IMR-90 (cell line): ENCODE results near the gene C19orf73. TPM values are rescaled to one million over a fixed set of nuclear protein-coding genes. Genes with fewer than 3 reads are reported as not detected.

Source experiments
- ATAC-seq: fragments of 200-7000 bp; cut with Tn5 transposase; 2 replicates; pipeline ENCODE4 v1.9.1; 2020; ENCODE audit warnings: low read depth, mild to moderate bottlenecking, moderate library complexity
- BruUV-seq: library from RNA; stranded (reverse); fragments of 400-500 nt; replicated peaks from 2 replicates; lab custom pipeline; 2021; lab: Mats Ljungman, UMichigan
- CTCF ChIA-PET: fragments of 300-600 bp; formaldehyde crosslinking; extraction: SDS; loops from one replicate; lab custom pipeline; 2021; ENCODE audit warnings: antibody characterized with exemption; lab: Yijun Ruan, JAX
- POLR2A ChIA-PET: fragments of 300-600 bp; sonication (Branson Sonifier 250); formaldehyde crosslinking; loops from one replicate; lab custom pipeline; 2022; ENCODE audit warnings: antibody characterized with exemption; ENCODE audit not compliant: unreplicated experiment; lab: Charles Lee
- DNase-seq: peaks from one replicate; pipeline ENCODE4 v3.0.0; 2013
- H2AFZ ChIP-seq: replicated peaks from 2 replicates; pipeline ENCODE3; 2013; ENCODE audit warnings: low read length, mild to moderate bottlenecking; ENCODE audit not compliant: poor library complexity
- H2AK5ac ChIP-seq: 2 replicates; pipeline ENCODE4 v1.6.1; 2013; ENCODE audit warnings: low read depth, low read length, inconsistent platforms
- H2AK9ac ChIP-seq: replicated peaks from 2 replicates; pipeline ENCODE3; 2013; ENCODE audit warnings: mild to moderate bottlenecking, low read depth, low read length, moderate library complexity; ENCODE audit not compliant: poor library complexity
- H2BK120ac ChIP-seq: 2 replicates; pipeline ENCODE4 v1.6.1; 2013; ENCODE audit warnings: low read depth, low read length, inconsistent platforms
- H2BK15ac ChIP-seq: 3 replicates; pipeline ENCODE4 v1.6.1; 2013; ENCODE audit warnings: low read depth, low read length, inconsistent platforms
- H2BK20ac ChIP-seq: 2 replicates; pipeline ENCODE4 v1.6.1; 2013; ENCODE audit warnings: low read depth, mild to moderate bottlenecking, inconsistent platforms, low read length, moderate library complexity
- H2BK5ac ChIP-seq: 2 replicates; pipeline ENCODE4 v1.6.1; 2013; ENCODE audit warnings: mild to moderate bottlenecking, low read depth, low read length, inconsistent platforms; ENCODE audit not compliant: poor library complexity, severe bottlenecking
- H3K14ac ChIP-seq: replicated peaks from 2 replicates; pipeline ENCODE4 v1.6.1; 2013; ENCODE audit warnings: low read depth, low read length, inconsistent platforms
- H3K18ac ChIP-seq: 2 replicates; pipeline ENCODE4 v1.6.1; 2013; ENCODE audit warnings: low read depth, low read length, control low read depth
- H3K23ac ChIP-seq: 2 replicates; pipeline ENCODE4 v1.6.1; 2013; ENCODE audit warnings: low read depth, low read length, inconsistent platforms
- H3K27ac ChIP-seq: 2 replicates; pipeline ENCODE4 v1.5.1; 2013; ENCODE audit warnings: mild to moderate bottlenecking, control low read depth, low read length; ENCODE audit not compliant: insufficient read depth
- H3K27me3 ChIP-seq: 2 replicates; pipeline ENCODE4 v1.6.1; 2013; ENCODE audit warnings: low read length; ENCODE audit not compliant: control insufficient read depth, insufficient read depth
- H3K36me3 ChIP-seq: 2 replicates; pipeline ENCODE4 v1.6.1; 2013; ENCODE audit warnings: low read length, mixed read lengths; ENCODE audit not compliant: control insufficient read depth, insufficient read depth
- H3K4ac ChIP-seq: 2 replicates; pipeline ENCODE4 v1.6.1; 2013; ENCODE audit warnings: low read depth, low read length, inconsistent platforms
- H3K4me1 ChIP-seq: 2 replicates; pipeline ENCODE4 v1.6.1; 2013; ENCODE audit warnings: low read length, mixed read lengths; ENCODE audit not compliant: control insufficient read depth, insufficient read depth
- H3K4me2 ChIP-seq: 2 replicates; pipeline ENCODE4 v1.6.1; 2013; ENCODE audit warnings: low read depth, mild to moderate bottlenecking, control low read depth, low read length, moderate library complexity
- H3K4me3 ChIP-seq: 2 replicates; pipeline ENCODE4 v1.5.1; 2013; ENCODE audit warnings: low read depth, mild to moderate bottlenecking, control low read depth, low read length, moderate library complexity; ENCODE audit not compliant: insufficient read depth
- H3K56ac ChIP-seq: 2 replicates; pipeline ENCODE4 v1.6.1; 2013; ENCODE audit warnings: low read length, inconsistent platforms; ENCODE audit not compliant: insufficient read depth; ENCODE audit errors: extremely low read depth
- H3K79me1 ChIP-seq, 2 experiments: 2 replicates each; pipeline ENCODE4 v1.6.1; 2013; ENCODE audit warnings: low read length in 2 of 2, inconsistent platforms in 1 of 2, low read depth in 1 of 2
- H3K9ac ChIP-seq: 2 replicates; pipeline ENCODE4 v1.6.1; 2013; ENCODE audit warnings: low read depth, low read length, control low read depth
- H3K9me1 ChIP-seq: 2 replicates; pipeline ENCODE4 v1.6.1; 2013; ENCODE audit warnings: low read length, inconsistent platforms; ENCODE audit not compliant: insufficient read depth
- H3K9me3 ChIP-seq: 2 replicates; pipeline ENCODE4 v1.6.1; 2013; ENCODE audit warnings: low read length; ENCODE audit not compliant: control insufficient read depth, insufficient read depth
- H4K20me1 ChIP-seq: 2 replicates; pipeline ENCODE4 v1.6.1; 2013; ENCODE audit warnings: low read length, inconsistent platforms; ENCODE audit not compliant: insufficient read depth
- H4K5ac ChIP-seq: 2 replicates; pipeline ENCODE4 v1.6.1; 2013; ENCODE audit warnings: mild to moderate bottlenecking, low read depth, low read length, control low read depth
- H4K8ac ChIP-seq, 2 experiments: 2 replicates each; pipeline ENCODE4 v1.6.1; 2013; ENCODE audit warnings: low read depth in 2 of 2, low read length in 2 of 2, control low read depth in 1 of 2, inconsistent platforms in 1 of 2
- H4K91ac ChIP-seq: 2 replicates; pipeline ENCODE4 v1.6.1; 2013; ENCODE audit warnings: low read depth, low read length, inconsistent platforms; ENCODE audit not compliant: insufficient read depth
- CTCF ChIP-seq: conservative IDR thresholded peaks from 2 replicates; pipeline ENCODE4 v1.5.1; 2012; ENCODE audit warnings: mild to moderate bottlenecking, low read depth, low read length, improper control_type of control experiment
- ELK1 ChIP-seq: fragments of 150-350 bp; IDR thresholded peaks from 2 replicates; pipeline ENCODE4 v1.6.1; 2016; ENCODE audit warnings: low read depth, mild to moderate bottlenecking, low read length, moderate library complexity, borderline replicate concordance
- MAZ ChIP-seq: IDR thresholded peaks from 2 replicates; pipeline ENCODE4 v1.6.1; 2012; ENCODE audit warnings: low read depth, mild to moderate bottlenecking, low read length, improper control_type of control experiment, moderate library complexity, borderline replicate concordance
- MXI1 ChIP-seq: IDR thresholded peaks from 2 replicates; pipeline ENCODE4 v1.6.1; 2012; ENCODE audit warnings: low read depth, mild to moderate bottlenecking, low read length, moderate library complexity, borderline replicate concordance
- SMC3 ChIP-seq: fragments of 150-350 bp; IDR thresholded peaks from 2 replicates; pipeline ENCODE4 v1.6.1; 2016; ENCODE audit warnings: low read depth, mild to moderate bottlenecking, antibody characterized with exemption, low read length, moderate library complexity
- WGBS, 2 experiments: methylation state at CpG; one replicate each; pipeline versions ENCODE4 v1.1.5 to v1.1.7; 2013; ENCODE audit warnings: missing lambda C conversion rate in 2 of 2; ENCODE audit not compliant: insufficient read length in 1 of 2; ENCODE audit errors: extremely low coverage in 2 of 2; 5-methylcytosine and 5-hydroxymethylcytosine counted together
- dilution Hi-C: fragments of 300-500 bp; cut with HindIII; formaldehyde crosslinking; loops from one replicate; pipeline ENCODE4 v1.14.3; 2018; ENCODE audit warnings: low sequenced_read_pairs; ENCODE audit not compliant: unreplicated experiment
- in situ Hi-C: fragments of 300-500 bp; cut with MboI; formaldehyde crosslinking; loops from 3 replicates; pipeline ENCODE4 v1.14.3; 2019; ENCODE audit warnings: low sequenced_read_pairs, inconsistent platforms, mixed read lengths
- intact Hi-C: fragments of 100-400 bp; cut with micrococcal nuclease; formaldehyde crosslinking; loops from 2 replicates; pipeline ENCODE4 v1.10.0; 2022
- polyA plus RNA-seq, 3 experiments: library from polyadenylated mRNA; depleted of rRNA; stranded (reverse); fragments of >200 nt; gene quantifications; 2 replicates each; pipeline ENCODE4 v1.2.3, GENCODE V29; 2012; ENCODE audit warnings: low replicate concordance in 1 of 3
- total RNA-seq: library from RNA; depleted of rRNA; stranded (reverse); fragments of >200 nt; gene quantifications from 2 replicates; pipeline ENCODE4 v1.2.3, GENCODE V29; 2012

The C19orf73 gene
- total and polyA plus RNA-seq, 2 of the 4 experiments (the other 2 are of a cell fraction), result 1.2 TPM; not detected in 1

- Histone ChIP-seq H2AFZ (peak overlapping the region; percentile 98), H3K4me3 (peak overlapping the region; percentile 85), H2BK20ac (no peak overlapping the region), H2AK9ac (no peak overlapping the region), H4K5ac (peak overlapping the region; percentile 84), H3K23ac (peak overlapping the region; percentile 80; the same call in 1 of the 2 replicates), H3K18ac (no peak overlapping the region), H3K4ac (peak overlapping the region; percentile 78), H3K79me1 (no peaks in the 10 kb centered on the region), H3K9me1 (no peaks in the 10 kb centered on the region), H2BK120ac (peak overlapping the region; percentile 25; the same call in 1 of the 2 replicates), H3K14ac (peak overlapping the region; percentile 90), H3K27me3 (no peaks in the 10 kb centered on the region), H3K27ac (peak overlapping the region; percentile 44; the same call in 1 of the 2 replicates), H3K36me3 (no peaks in the 10 kb centered on the region), H2AK5ac (no peak overlapping the region; the same call in 1 of the 2 replicates), H4K8ac (peak overlapping the region; percentile 85 to 92), H3K4me2 (peak overlapping the region; percentile 95), H3K56ac (no peak overlapping the region), H3K9me3 (no peaks in the 10 kb centered on the region), H3K4me1 (peaks cover 7% of the 10 kb centered on the region), H4K91ac (no peak overlapping the region), H2BK5ac (peak overlapping the region; percentile 20), H4K20me1 (no peaks in the 10 kb centered on the region), H2BK15ac (no peak overlapping the region), H3K9ac (peak overlapping the region; percentile 76)
- TF ChIP-seq SMC3 (no peak), CTCF (no peak), ELK1 (no peak), MXI1 (no peak; the same call in 1 of the 2 replicates), MAZ (peak; percentile 89; the same call in 1 of the 2 replicates)
- 3% methylated on average over 16 of the region's 21 CpGs; no CpG with 5 or more reads in 1 of the 2 experiments for WGBS, 2 experiments
- POLR2A ChIA-PET, result interaction anchor here (0.6 kb wide), 1 partner anchor 45 kb away, joined by 3 read pairs; no protein-coding TSS in a partner anchor
- ATAC-seq, result peak; percentile 98
- in situ Hi-C loops (no loop called here), intact Hi-C loops (no loop called here), dilution Hi-C loops (no loop called here)
- CTCF ChIA-PET, result interaction anchor here (0.7 to 1.2 kb wide), 2 partner anchors 45 to 151 kb away, joined by 5 read pairs; no protein-coding TSS in a partner anchor
- DNase-seq, result peak; percentile 89
- no TSS peak for BruUV-seq
Measured at GRCh38 chr19:49142866-49143335, 24.0 kb upstream of the C19orf73 start.
